Loucy (cell line): ENCODE results near the gene PTMA.

Experiments used
- H2AFZ ChIP-seq: fragments of 200-600 bp; sonication (generic); 2 replicates; pipeline ENCODE4 v1.6.0; 2016; ENCODE audit warnings: antibody characterized with exemption, mild to moderate bottlenecking, low read length, moderate library complexity
- H3F3A ChIP-seq: fragments of 200-600 bp; 2 replicates; pipeline ENCODE4 v1.6.0; 2016; ENCODE audit warnings: antibody characterized with exemption, low read depth, mild to moderate bottlenecking
- H3K27me3 ChIP-seq: fragments of 200-600 bp; sonication (generic); 2 replicates; pipeline ENCODE4 v1.6.1; 2014; ENCODE audit warnings: low read length, mild to moderate bottlenecking; ENCODE audit not compliant: insufficient read depth, poor library complexity, severe bottlenecking
- H3K36me3 ChIP-seq: fragments of 200-600 bp; sonication (generic); 2 replicates; pipeline ENCODE4 v1.6.1; 2016; ENCODE audit warnings: low read length; ENCODE audit not compliant: insufficient read depth
- H3K4me1 ChIP-seq: fragments of 200-600 bp; sonication (generic); 2 replicates; pipeline ENCODE4 v1.5.1; 2014; ENCODE audit warnings: low read length, mild to moderate bottlenecking; ENCODE audit not compliant: insufficient read depth, poor library complexity, severe bottlenecking
- H3K4me2 ChIP-seq: fragments of 200-600 bp; sonication (generic); 2 replicates; pipeline ENCODE4 v1.6.0; 2014; ENCODE audit warnings: antibody characterized with exemption, low read length, low read depth, mild to moderate bottlenecking; ENCODE audit not compliant: poor library complexity, severe bottlenecking
- H3K4me3 ChIP-seq: fragments of 200-600 bp; sonication (generic); 2 replicates; pipeline ENCODE4 v1.5.1; 2014; ENCODE audit warnings: low read length, mild to moderate bottlenecking, mixed read lengths; ENCODE audit not compliant: poor library complexity, severe bottlenecking
- H3K79me2 ChIP-seq: fragments of 200-600 bp; sonication (generic); 2 replicates; pipeline ENCODE4 v1.6.1; 2014; ENCODE audit warnings: low read length; ENCODE audit not compliant: insufficient read depth
- H3K9ac ChIP-seq: fragments of 200-600 bp; sonication (generic); 2 replicates; pipeline ENCODE4 v1.6.0; 2014; ENCODE audit warnings: mild to moderate bottlenecking, low read depth, low read length, moderate library complexity; ENCODE audit not compliant: poor library complexity, severe bottlenecking
- H3K9me2 ChIP-seq: fragments of 200-600 bp; sonication (generic); replicated peaks from 2 replicates; pipeline ENCODE4 v1.6.1; 2016; ENCODE audit warnings: low read depth, low read length, mixed read lengths
- H3K9me3 ChIP-seq: fragments of 200-600 bp; sonication (generic); 2 replicates; pipeline ENCODE4 v1.6.1; 2014; ENCODE audit warnings: mild to moderate bottlenecking, antibody characterized with exemption, low read length, low read depth; ENCODE audit not compliant: insufficient read depth
- H4K20me1 ChIP-seq: fragments of 200-600 bp; sonication (generic); 2 replicates; pipeline ENCODE4 v1.6.0; 2014; ENCODE audit warnings: antibody characterized with exemption, low read length, mild to moderate bottlenecking; ENCODE audit not compliant: insufficient read depth, poor library complexity, severe bottlenecking
- EZH2phosphoT487 ChIP-seq: fragments of 200-600 bp; IDR thresholded peaks from 2 replicates; pipeline ENCODE4 v1.6.1; 2018; ENCODE audit warnings: antibody characterized with exemption, mild to moderate bottlenecking, moderate library complexity, borderline replicate concordance
- TF ChIP-seq, protein P1 (sequence below): fragments of 200-600 bp; sonication (generic); conservative IDR thresholded peaks from 2 replicates; pipeline ENCODE4 v1.5.1; 2014; ENCODE audit warnings: mild to moderate bottlenecking, antibody characterized with exemption, low read length

PTMA gene

DNA sequence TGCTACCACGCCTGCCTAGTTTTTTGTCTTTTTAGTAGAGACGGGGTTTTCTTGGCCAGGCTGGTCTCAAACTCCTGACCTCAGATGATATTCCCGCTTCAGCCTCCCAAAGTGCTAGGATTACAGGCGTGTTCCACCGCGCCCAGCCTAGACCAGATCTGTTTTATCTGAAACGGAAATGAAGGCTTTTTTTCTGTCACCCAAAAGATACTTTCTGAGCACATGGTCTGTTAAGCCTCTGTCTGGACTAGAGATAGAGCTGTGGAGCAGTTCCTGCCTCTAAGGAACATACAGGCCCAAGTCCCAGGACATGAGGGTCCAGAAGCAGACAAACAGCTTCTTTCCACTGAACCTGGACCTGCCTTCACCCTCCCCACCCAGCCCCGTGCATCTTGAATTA, 43.6 kb upstream of the PTMA start:
- no peaks in the 10 kb centered on the region for H4K20me1 ChIP-seq
- TF ChIP-seq, protein P1, sequence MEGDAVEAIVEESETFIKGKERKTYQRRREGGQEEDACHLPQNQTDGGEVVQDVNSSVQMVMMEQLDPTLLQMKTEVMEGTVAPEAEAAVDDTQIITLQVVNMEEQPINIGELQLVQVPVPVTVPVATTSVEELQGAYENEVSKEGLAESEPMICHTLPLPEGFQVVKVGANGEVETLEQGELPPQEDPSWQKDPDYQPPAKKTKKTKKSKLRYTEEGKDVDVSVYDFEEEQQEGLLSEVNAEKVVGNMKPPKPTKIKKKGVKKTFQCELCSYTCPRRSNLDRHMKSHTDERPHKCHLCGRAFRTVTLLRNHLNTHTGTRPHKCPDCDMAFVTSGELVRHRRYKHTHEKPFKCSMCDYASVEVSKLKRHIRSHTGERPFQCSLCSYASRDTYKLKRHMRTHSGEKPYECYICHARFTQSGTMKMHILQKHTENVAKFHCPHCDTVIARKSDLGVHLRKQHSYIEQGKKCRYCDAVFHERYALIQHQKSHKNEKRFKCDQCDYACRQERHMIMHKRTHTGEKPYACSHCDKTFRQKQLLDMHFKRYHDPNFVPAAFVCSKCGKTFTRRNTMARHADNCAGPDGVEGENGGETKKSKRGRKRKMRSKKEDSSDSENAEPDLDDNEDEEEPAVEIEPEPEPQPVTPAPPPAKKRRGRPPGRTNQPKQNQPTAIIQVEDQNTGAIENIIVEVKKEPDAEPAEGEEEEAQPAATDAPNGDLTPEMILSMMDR: no peak
- no peak for TF ChIP-seq EZH2phosphoT487
- H3K36me3 ChIP-seq: no peaks in the 10 kb centered on the region
- peaks cover 17% of the 10 kb centered on the region for H3K4me1 ChIP-seq
- H3K79me2 ChIP-seq: no peaks in the 10 kb centered on the region
- H2AFZ ChIP-seq: no peak overlapping the region
- H3F3A ChIP-seq: no peaks in the 10 kb centered on the region
- no peak overlapping the region for H3K4me3 ChIP-seq
- H3K9ac ChIP-seq: no peak overlapping the region
- H3K9me2 ChIP-seq: no peaks in the 10 kb centered on the region
- no peaks in the 10 kb centered on the region for H3K27me3 ChIP-seq
- no peaks in the 10 kb centered on the region for H3K9me3 ChIP-seq
- H3K4me2 ChIP-seq: no peak overlapping the region

- Histone ChIP-seq H3K79me2 (no peaks in the 10 kb centered on the region), H3K4me1 (peaks cover 17% of the 10 kb centered on the region), H2AFZ (no peak overlapping the region), H3F3A (no peaks in the 10 kb centered on the region), H3K27me3 (no peaks in the 10 kb centered on the region), H3K9ac (peak overlapping the region; percentile 47), H3K36me3 (no peaks in the 10 kb centered on the region), H3K4me2 (no peak overlapping the region), H4K20me1 (no peaks in the 10 kb centered on the region), H3K4me3 (no peak overlapping the region), H3K9me3 (no peaks in the 10 kb centered on the region), H3K9me2 (no peaks in the 10 kb centered on the region)
- TF ChIP-seq EZH2phosphoT487: no peak
- TF ChIP-seq, protein P1: no peak
These were observed 42.8 kb upstream of the PTMA start for GRCh38 chr2:231665245-231666170.

DNA sequence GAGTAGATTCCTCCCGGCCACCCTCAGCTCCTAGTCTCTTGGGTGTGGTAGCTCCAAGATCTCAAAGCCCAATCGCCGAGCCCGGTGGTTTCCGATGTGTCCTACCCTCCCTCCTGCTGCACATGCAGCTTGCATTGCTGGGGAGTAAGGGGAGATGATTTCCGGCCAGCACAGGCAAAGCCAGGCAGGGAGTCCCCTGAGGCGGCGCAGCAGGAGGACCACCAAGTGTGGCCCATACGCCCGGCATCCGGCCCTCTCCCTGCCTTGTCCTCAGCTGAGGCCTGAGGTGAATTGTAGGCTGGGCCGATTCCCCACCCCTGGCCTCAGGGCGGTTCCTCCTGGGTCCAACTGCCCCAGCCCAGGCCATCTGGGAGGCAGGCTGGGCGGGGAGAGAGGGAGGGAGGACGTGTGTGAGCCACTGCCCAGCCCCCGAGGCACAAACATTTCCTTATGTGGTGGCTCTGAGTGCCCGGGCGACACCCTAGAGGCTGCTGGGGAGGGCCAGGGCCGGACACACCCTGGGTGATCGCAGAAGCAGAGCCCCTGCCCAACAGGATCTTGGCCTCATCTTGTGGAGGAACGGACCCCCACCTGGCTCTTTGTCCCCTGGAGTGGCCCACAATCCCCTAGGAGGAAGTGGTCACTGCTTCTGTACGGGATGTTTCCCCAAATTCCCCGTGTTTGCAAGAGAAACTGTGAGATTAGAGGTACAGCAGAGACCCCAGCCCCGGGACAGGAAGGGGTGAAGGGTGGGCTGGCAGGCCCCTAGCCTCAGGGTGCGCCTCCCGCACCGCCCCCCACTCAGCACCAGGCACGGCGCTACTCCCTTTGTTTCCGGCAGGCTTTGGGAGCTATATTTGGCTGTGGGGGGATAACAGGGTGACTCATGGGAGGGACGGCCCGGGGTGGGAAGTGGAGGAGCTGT, 41.9 kb upstream of the PTMA start:
- Histone ChIP-seq H3F3A (no peaks in the 10 kb centered on the region), H3K9ac (peak overlapping the region; percentile 47), H3K27me3 (no peaks in the 10 kb centered on the region), H3K4me1 (peaks cover 25% of the 10 kb centered on the region), H3K9me2 (no peaks in the 10 kb centered on the region), H3K36me3 (no peaks in the 10 kb centered on the region), H4K20me1 (no peaks in the 10 kb centered on the region), H3K4me2 (peak overlapping the region; percentile 21), H3K4me3 (no peak overlapping the region), H2AFZ (peak overlapping the region; percentile 51; the same call in 1 of the 2 replicates), H3K79me2 (no peaks in the 10 kb centered on the region), H3K9me3 (no peaks in the 10 kb centered on the region)
- TF ChIP-seq, protein P1: no peak
- TF ChIP-seq EZH2phosphoT487: no peak
